Ishikawa (cell line): ENCODE results near the gene DVL3.

ENCODE experiments used
- CEBPB ChIP-seq: IDR thresholded peaks from 2 replicates; pipeline ENCODE4 v1.6.1; 2012
- EP300 ChIP-seq: IDR thresholded peaks from 2 replicates; pipeline ENCODE4 v1.6.1; 2012; ENCODE audit warnings: borderline replicate concordance
- FOXM1 ChIP-seq: IDR thresholded peaks from 2 replicates; pipeline ENCODE4 v1.6.1; 2012; ENCODE audit warnings: low read depth, borderline replicate concordance
- ZBTB7A ChIP-seq: IDR thresholded peaks from 2 replicates; pipeline ENCODE4 v1.6.1; 2012; ENCODE audit warnings: low read depth

DNA sequence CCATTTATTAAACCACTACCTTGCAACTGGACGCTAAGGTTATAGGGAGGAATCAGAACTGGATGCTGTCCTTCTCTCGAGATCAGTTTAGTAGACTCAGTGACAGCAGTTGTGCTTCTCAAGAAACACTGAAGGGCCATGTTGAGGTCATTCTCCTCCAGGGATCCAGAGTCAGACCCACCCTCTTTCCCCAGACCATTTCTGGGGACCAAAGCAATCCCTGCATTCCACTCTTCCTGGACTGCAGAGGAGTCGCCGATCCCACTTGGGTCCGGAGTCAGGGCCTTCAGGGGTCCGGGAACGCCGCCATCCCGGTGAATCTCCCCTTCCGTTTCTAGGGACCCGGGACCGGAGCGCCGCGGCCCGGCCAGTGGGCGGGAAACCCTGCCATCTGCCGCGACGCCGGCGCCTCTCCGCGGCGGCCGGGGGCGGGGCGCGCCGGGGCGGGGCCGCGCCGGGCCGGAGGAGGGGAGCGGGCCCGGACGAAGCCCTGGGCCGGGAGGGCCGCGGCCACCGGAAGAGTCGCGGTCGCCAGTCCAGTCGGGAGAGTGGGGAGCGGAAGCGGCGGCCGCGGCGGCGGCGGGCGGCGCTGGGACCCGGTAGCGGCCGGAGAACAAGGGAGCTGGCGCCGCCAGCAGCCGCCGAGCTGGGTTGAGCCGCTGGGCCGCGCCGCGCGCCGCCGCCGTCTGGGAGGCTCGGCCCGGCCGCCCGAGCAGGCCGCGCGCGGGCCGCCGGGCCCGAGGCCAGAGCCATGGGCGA lies at the start of gene DVL3:
- peak; percentile 52 for TF ChIP-seq EP300
- TF ChIP-seq CEBPB = no peak
- no peak for TF ChIP-seq FOXM1
- TF ChIP-seq ZBTB7A = no peak
